Muscle of back (tissue), 13 donors: Measurements from ENCODE around the gene MYPOP. TPM values are rescaled to one million over a fixed set of nuclear protein-coding genes. Genes with fewer than 3 reads are reported as not detected.

Source experiments
- DNase-seq, 3 donors: peaks; one replicate each; pipeline versions ENCODE4 v3.0.0 to v3.0.0-alpha.2; 2013
- long read RNA-seq, 9 donors: transcript quantifications; one replicate each; lab custom pipeline, GENCODE V29; 2026
- polyA plus RNA-seq, 10 donors: library from polyadenylated mRNA; unstranded; fragments of 120-200 nt; gene quantifications; one replicate each; pipeline ENCODE4 v1.2.1, GENCODE V29; 2013; ENCODE audit not compliant: insufficient read length in 10 of 10

MYPOP gene, protein sequence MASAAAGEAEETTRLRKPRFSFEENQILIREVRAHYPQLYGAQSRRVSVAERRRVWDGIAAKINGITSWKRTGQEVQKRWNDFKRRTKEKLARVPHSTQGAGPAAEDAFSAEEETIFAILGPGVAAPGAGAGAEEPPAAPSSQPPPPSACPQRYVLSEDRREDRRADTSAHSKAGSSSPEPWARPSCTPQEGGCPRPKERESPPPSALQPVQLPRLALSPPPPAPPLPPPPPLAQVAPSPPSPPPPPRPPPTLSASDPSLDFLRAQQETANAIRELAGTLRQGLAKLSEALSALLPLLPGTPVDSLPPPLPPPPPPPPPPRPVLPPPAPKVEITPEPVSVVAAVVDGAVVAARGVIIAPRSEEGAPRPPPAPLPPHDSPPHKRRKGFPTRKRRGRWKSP
- 1 to 10 TPM; 2.8 to 4.4 (median 3.7) TPM for polyA plus RNA-seq
- long read RNA-seq, donor 1, partial matches to known transcripts = 0 of 3 reads
- long read RNA-seq, donor 1, other reads (novel, unspliced or antisense) = 0 of 3 reads
- long read RNA-seq, donor 2, partial matches to known transcripts = 0 of 2 reads
- long read RNA-seq, donor 2, other reads (novel, unspliced or antisense) = 0 of 2 reads
- long read RNA-seq, donor 3 = 0 reads
- long read RNA-seq, donor 4, partial matches to known transcripts = 0 of 2 reads
- long read RNA-seq, donor 4, other reads (novel, unspliced or antisense) = 0 of 2 reads
- long read RNA-seq, donor 5, partial matches to known transcripts = 0 of 1 reads
- long read RNA-seq, donor 5, other reads (novel, unspliced or antisense) = 0 of 1 reads
- long read RNA-seq, donor 6, partial matches to known transcripts = 0 of 3 reads
- long read RNA-seq, donor 6, other reads (novel, unspliced or antisense) = 0 of 3 reads
- long read RNA-seq, donor 7 = 0 reads
- long read RNA-seq, donor 8, partial matches to known transcripts = 0 of 2 reads
- long read RNA-seq, donor 8, other reads (novel, unspliced or antisense) = 0 of 2 reads
- long read RNA-seq, donor 9 = 0 reads

DNA sequence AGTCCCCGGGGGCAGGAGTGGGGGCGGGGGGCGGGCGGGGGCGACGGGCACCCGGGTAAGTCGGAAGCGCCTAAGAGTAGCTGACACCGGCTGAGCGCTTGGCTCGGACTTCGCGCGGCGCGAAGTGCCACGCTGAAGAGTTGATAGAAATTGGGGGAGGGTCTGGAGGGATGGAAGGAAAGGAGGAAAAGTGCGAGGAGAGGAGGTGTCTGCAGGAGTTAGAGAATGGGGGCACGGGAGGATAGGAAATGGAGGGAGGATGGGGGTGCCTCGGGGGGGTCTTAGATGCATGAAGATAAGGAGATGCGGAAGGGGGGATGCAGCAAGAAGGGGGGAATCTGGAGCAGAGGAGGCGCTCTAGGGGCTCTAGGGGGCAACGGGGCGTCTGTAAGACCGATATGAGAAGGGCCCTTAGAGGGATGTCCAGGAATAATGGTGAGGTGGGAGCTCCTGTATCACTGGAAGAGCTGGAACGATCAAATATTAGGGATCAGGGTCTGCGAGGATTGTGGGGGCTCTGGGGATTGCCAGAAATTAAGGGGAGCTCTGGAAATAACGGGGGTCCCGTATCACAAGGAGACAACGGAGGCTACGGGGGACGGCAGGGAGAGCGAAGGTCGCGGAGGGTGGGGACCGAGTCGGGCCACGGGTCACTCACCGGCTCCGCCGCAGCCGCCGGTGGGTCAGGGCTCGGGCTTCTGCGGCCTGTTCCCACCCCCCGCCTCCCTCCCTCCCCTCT is at the start of gene MYPOP:
Gene MYPOP (minus strand): TSS at position 702 of the 739 bp plus-strand sequence. CDS start 840 bp downstream, outside the sequence.
- DNase-seq = peak in 2 of 3 donors; percentile 8 to 44

GRCh38 chr19:45947926-45948325 is 45.5 kb upstream of the MYPOP start:
- DNase-seq = no peak

- DNase-seq = no peak
Measured at GRCh38 chr19:45940515-45940805, 38.0 kb upstream of the MYPOP start.

DNA sequence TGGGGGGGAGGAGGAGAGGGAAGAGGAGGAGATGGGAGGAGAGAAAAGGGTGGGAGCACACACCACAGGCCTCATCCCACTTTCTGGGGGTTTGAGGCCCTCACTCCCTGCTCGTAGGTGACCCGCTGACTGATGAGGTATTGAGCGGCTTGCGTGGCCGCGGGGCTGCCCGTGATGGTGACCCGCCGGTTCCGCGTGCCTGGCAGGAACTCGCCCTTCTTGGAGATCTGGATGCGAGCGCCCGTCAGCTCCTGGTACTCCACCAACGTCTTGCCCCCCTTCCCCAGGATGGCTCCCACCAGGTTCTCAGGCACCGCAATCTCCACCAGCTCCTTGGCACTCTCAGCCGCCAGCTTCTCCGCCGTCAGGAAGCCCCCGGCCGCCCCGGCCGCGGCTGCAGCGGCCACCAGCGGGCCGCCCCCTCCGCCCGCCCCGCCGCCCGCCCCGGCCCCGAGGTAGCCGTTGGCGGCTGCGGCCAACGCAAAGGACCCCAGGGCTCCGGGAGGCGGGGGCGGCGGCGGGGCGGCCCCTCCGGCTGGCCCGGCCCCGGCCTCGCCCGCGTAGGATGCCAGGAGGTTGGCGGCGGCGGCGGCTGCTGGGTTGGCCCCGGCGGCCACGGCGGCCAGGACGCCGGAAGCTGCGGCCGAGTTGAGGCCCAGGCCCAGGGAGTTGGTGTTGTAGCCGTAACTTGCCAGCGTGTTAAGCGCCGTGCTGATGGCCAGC is 37.5 kb upstream of the MYPOP start:
- DNase-seq = no peak

DNA sequence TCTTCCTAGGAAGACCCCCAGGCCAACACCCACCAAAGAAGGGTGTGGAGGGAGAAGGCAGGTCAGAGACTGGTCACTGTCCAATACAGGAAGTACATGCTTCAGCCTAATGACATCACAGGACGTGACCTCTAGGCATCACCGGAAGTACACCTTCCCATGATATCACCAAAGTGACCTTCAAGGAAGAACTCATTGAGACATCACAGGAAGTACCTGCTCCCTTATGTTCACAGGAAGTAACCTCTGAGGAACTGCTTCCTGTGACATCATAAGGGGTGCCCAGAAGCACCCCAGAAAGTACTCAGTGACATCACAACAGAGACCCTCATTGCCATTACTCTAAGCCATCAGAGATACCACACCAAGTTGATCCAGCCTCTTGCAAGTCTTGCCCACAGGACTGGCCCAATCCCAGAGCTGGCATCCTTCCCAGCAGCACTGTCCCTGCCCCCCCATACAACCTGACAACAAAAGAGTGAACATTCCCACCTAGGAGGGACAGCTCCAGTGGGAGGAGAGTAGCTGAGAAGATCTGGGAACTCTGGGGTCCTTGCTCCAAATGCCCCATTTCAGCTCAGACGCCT is 36.4 kb upstream of the MYPOP start:
- no peak for DNase-seq

DNA sequence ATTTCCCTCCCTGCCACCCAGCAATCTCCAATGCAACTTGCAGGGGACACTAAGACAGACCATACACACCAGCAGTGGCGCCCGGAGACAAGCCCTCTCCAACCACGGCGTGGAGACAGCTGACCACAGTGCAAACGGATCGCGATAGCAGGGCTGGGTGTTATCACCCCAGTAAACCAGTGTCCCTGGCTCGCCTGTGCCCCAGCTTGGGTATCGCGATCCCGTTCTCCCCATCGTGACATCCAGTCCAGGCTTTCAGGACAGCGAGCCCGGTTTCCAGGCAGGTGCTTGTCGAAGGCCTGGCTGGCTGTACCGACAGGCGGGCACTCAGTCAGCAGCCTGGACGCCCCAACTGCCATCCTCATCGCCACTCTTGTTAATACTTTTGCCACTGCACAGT is 32.9 kb upstream of the MYPOP start:
- DNase-seq = no peak

DNA sequence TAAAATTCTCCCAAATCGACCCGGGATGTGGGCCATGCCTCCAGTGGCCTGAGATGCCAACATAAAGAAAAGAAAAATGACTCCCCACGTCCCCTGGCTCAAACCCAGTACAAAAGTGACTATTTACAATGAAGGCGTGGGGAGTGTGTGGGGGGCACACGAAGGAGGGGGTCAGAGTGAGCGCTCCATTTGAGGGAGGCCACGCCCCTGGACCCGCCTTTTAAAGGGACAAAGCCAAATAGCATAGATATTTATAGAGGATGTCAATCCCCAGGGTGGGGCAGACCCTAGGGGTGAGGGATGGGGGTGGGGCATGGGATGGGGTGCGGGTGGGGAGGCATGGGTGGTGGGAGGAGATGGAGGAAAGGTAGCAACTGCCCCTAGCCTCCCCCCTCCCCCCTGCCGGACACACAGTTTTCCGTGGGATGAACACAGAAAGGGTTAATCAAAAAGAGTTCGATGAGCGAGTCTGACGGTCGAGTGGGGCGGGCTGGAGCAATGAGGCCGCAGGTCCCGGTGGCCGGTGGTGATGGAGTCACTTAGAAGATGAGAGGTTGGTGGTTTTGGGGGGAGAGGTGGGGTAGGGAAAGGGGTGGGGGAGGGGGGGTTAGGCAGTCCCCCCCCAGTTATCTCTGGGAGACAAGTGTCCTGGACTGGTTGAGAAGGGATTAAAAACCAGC is 32.3 kb upstream of the MYPOP start:
- no peak for DNase-seq

- no peak for DNase-seq
Measured at GRCh38 chr19:45933759-45934158, 31.3 kb upstream of the MYPOP start.

GRCh38 chr19:45931055-45931454 is 28.6 kb upstream of the MYPOP start:
- no peak for DNase-seq

DNA sequence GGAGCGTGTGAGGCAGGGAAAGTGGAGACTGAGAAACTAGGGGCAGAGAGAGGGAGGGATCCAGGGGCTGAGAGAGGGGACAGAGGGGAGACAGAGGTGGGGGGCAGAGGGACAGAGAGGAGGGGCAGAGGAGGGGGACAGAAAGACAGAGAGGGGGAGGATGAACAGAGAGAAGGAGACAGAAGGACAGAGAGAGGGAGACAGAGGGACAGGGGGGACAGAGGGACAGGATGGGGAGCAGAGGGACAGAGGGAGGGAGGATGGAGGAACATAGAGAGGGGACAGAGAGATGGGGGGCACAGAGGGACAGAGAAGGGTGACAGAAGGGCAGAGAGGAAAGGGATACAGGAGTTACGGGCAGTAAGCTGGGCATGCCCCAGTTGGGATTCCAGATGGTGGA is 26.8 kb upstream of the MYPOP start:
- DNase-seq = no peak

DNA sequence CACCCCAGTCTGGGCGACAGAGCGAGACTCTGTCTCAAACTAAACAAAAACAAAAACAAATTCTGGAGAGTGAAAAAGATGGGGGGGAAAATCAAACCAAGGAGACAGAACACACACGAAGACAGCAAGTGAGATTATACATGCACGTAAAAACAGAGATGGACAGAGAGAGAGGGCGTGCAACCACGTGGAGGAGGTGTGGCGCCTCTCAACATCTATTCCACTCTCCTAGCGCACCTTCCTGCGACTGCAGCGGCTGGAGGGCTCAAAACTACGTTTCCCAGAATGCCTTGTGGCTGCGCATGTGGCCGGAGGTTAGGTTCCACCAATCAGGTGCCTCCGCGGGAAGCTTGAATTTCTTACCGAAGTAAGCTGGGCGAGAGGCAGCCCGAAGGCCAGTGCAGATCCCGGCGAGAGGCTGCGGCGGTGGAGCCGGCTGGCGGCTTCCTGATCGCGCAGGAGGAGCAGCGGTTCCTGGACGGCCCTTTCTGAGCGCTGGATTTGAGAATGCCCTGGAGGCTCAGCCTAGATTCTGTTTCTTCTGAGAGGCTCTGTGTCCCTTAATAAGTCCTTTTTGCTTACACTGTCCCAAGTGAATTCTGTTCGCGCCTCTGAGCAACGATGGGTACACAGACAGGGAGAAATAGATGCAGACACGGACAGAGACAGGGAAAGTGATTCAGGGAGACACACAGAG is 25.3 kb upstream of the MYPOP start:
- DNase-seq = peak; percentile 84 to 93 (median 91)

DNA sequence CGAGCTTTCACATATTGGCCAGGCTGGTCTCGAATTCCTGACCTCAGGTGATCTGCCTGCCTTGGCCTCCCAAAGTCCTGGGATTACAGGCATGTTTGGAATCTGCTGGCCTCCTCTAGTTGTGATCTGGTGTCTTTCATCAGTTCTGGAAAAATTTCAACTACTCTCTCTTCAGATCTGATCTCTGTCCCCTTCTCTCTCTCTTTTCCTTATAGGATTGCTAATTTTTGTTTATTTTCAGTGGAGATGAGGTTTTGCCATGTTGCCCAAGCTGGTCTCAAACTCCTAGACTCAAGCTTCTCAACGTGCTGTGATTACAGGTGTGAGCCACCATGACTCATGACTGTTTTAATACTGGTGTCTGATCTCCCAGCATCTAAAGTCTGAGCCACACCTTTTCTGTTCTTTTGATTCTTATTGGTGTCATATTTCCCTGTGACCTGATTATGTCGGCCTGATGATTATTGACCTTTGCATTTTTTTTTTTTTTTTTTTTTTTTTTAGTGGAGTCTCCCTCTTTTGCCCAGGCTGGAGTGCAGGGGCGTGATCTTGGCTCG is 22.6 kb upstream of the MYPOP start:
- no peak for DNase-seq

DNA sequence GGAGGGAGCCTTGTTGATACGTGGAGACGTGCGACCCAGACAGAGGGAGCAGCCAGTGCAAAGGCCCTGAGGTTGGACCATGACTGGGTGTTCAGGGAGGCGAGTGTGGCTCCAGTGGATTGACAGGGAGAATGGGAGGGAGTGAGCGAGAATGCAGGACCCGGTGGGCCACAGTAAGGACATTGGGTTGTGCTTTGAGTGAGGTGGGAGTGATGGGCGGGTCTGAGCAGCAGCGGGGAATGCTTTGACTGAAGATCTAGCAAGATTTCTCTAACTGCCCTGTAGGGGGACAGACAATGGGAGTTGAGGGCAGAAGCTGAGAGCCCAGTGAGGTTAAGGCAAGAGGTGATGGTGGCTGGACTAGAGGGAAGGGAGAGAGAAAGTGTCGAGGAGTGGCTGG is 19.9 kb upstream of the MYPOP start:
- no peak for DNase-seq

DNA sequence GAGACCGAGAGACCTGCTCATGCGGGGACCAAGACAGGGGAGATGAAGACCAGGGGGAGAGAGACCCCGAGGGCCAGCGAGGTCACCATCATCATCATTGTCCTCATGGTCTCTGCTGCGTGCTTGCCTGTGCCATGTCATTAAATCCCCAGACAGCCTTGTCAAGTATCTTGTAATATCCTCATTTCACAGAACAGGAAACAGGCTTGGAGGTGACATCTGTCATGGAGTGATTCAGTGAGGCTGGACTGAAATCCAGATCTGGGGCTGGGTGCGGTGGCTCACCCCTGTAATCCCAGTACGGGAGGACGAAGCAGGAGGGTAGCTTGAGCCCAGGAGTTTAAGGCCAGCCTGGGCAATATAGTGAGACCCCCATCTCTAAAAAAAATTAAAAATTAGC is 18.0 kb upstream of the MYPOP start:
- no peak for DNase-seq

GRCh38 chr19:45919678-45920077 is 17.3 kb upstream of the MYPOP start:
- DNase-seq = no peak

DNA sequence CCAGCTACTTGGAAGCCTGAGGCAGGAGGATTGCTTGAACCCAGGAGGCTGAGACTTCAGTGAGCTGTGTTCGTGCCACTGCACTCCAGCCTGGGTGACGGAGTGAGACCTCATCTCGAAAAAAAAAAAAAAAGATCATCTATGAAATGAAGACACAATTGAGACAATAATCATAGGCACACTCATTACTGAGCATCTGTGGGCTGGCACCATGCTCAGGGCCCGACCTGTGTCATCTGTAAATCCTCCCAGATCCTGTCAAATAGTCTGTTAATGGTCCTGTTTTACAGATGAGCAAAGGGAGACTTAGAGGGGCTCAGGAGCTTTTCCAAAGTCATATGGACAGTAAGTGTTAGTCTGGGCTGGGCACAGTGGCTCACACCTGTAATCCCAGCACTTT is 16.3 kb upstream of the MYPOP start:
- DNase-seq = no peak

- no peak for DNase-seq
Measured at GRCh38 chr19:45917421-45918091, 15.1 kb upstream of the MYPOP start.

- DNase-seq = no peak
Measured at GRCh38 chr19:45913874-45914830, 11.7 kb upstream of the MYPOP start, which contains the start of gene NANOS2. TSS of gene NANOS2 (minus strand) at chr19:45914778. CDS start at chr19:45914693, 85 bp downstream.
